NB4 (cell line): Measurements from ENCODE around the gene MCRIP2.

Experiments used
- CTCF ChIP-seq: IDR thresholded peaks from one replicate; pipeline ENCODE4 v1.5.1; 2012; ENCODE audit warnings: low read depth, low read length
- MAX ChIP-seq: IDR thresholded peaks from 2 replicates; pipeline ENCODE4 v1.6.1; 2011; ENCODE audit warnings: low read depth, low read length
- MYC ChIP-seq: IDR thresholded peaks from 2 replicates; pipeline ENCODE4 v1.6.1; 2011; ENCODE audit warnings: low read depth, low read length
- POLR2A ChIP-seq: IDR thresholded peaks from 2 replicates; pipeline ENCODE4 v1.6.1; 2011; ENCODE audit warnings: mild to moderate bottlenecking; ENCODE audit not compliant: insufficient read length; ENCODE audit errors: extremely low read depth

GRCh38 chr16:654034-654433 is 12.4 kb downstream of the MCRIP2 start:
- TF ChIP-seq CTCF (no peak), POLR2A (no peak), MYC (no peak), MAX (no peak)
